Hepatocyte (in vitro differentiated cells): ENCODE measurements around the gene SLC1A2. TPM values are rescaled to one million over a fixed set of nuclear protein-coding genes. Genes with fewer than 3 reads are reported as not detected.

Source experiments
- DNase-seq: peaks from one replicate; pipeline ENCODE4 v3.0.0-alpha.2; 2016; ENCODE audit warnings: low spot score
- H2AFZ ChIP-seq: fragments of 200-600 bp; sonication (generic); 2 replicates; pipeline ENCODE4 v1.6.0; 2016; ENCODE audit warnings: antibody characterized with exemption, mild to moderate bottlenecking
- H3K27ac ChIP-seq: fragments of 200-600 bp; sonication (generic); 2 replicates; pipeline ENCODE4 v1.5.1; 2016; ENCODE audit warnings: mild to moderate bottlenecking
- H3K27me3 ChIP-seq: fragments of 200-600 bp; sonication (generic); 2 replicates; pipeline ENCODE4 v1.6.1; 2016
- H3K36me3 ChIP-seq: fragments of 200-600 bp; sonication (generic); replicated peaks from 2 replicates; pipeline ENCODE4 v1.5.1; 2016; ENCODE audit warnings: low read depth; ENCODE audit not compliant: insufficient read depth
- H3K4me1 ChIP-seq: fragments of 200-600 bp; sonication (generic); 2 replicates; pipeline ENCODE4 v1.5.1; 2016; ENCODE audit warnings: mild to moderate bottlenecking, moderate library complexity; ENCODE audit not compliant: insufficient read depth
- H3K4me2 ChIP-seq: fragments of 200-600 bp; sonication (generic); 2 replicates; pipeline ENCODE4 v1.6.0; 2016
- H3K4me3 ChIP-seq: fragments of 200-600 bp; sonication (generic); 2 replicates; pipeline ENCODE4 v1.5.1; 2016; ENCODE audit warnings: mild to moderate bottlenecking
- H3K79me2 ChIP-seq: fragments of 200-600 bp; sonication (generic); 2 replicates; pipeline ENCODE4 v1.6.0; 2017; ENCODE audit warnings: mild to moderate bottlenecking
- H3K9me2 ChIP-seq: fragments of 200-600 bp; sonication (generic); replicated peaks from 2 replicates; pipeline ENCODE4 v1.6.0; 2017; ENCODE audit warnings: mild to moderate bottlenecking; ENCODE audit not compliant: insufficient read depth
- H3K9me3 ChIP-seq: fragments of 200-600 bp; sonication (generic); 2 replicates; pipeline ENCODE4 v1.5.1; 2016; ENCODE audit warnings: low read depth, mild to moderate bottlenecking
- H4K20me1 ChIP-seq: fragments of 200-600 bp; sonication (generic); 2 replicates; pipeline ENCODE4 v1.6.0; 2016; ENCODE audit warnings: mild to moderate bottlenecking; ENCODE audit not compliant: insufficient read depth, poor library complexity, severe bottlenecking
- CTCF ChIP-seq: fragments of 200-600 bp; sonication (generic); IDR thresholded peaks from 2 replicates; pipeline ENCODE4 v1.5.1; 2016; ENCODE audit warnings: antibody characterized with exemption, mild to moderate bottlenecking; ENCODE audit not compliant: poor library complexity
- EZH2 ChIP-seq: fragments of 200-600 bp; sonication (generic); IDR thresholded peaks from 2 replicates; pipeline ENCODE4 v1.6.1; 2016; ENCODE audit warnings: antibody characterized with exemption, mild to moderate bottlenecking, borderline replicate concordance
- EZH2phosphoT487 ChIP-seq: fragments of 200-600 bp; sonication (generic); IDR thresholded peaks from one replicate; pipeline ENCODE4 v1.6.1; 2018; ENCODE audit warnings: antibody characterized with exemption, mild to moderate bottlenecking, low read depth, moderate library complexity; ENCODE audit not compliant: unreplicated experiment, severe bottlenecking
- WGBS: methylation state at CpG from one replicate; pipeline ENCODE4 v1.1.6; 2016; ENCODE audit warnings: low lambda C conversion rate; ENCODE audit errors: missing lambda C conversion rate; 5-methylcytosine and 5-hydroxymethylcytosine counted together
- polyA plus RNA-seq: library from polyadenylated mRNA; unstranded; fragments of >200 nt; fragmentation: Nextera tagmentation; extraction: Ambion mirVana; gene quantifications from 2 replicates; pipeline ENCODE4 v1.2.1, GENCODE V29; 2016
- total RNA-seq: library from RNA; depleted of rRNA; stranded (reverse); fragments of >200 nt; gene quantifications from 2 replicates; pipeline ENCODE4 v1.2.3, GENCODE V29; 2014

The SLC1A2 gene
- total and polyA plus RNA-seq, 2 experiments from 2014 or later, result 0.59 to 2.9 TPM

DNA sequence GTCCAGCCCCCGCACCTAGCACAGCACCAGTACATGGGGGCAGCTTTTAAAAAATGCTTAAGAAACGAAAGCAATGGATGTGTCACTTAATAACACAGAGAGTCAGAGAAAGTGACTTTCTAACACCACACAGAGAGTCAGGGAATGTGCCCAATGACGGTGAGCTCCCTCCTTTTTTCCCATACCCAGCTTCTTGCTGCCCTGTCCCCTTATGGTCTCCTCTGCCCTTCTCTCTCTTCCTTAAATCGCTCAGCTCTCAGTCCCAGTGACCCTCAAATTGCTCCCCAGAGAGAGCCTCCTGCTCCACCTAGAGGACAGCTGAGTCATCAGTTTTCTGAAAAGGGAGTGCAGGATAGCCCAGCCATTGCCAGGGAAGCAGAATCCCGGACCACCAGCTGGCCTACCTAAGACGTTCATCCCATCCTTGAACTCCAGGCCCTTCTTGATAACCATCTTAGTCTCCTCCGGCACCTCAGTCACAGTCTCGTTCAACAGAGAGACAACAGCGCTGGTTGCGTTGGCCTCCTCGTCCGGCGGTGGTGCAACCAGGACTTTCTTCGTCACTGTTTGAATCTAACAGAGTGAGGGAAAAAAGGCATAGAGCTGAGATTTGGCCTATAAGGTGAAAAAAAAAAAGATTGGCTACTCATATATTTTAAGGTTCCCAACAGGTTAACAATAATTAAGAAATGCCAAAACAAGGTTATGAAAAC lies 113.5 kb downstream of the SLC1A2 start:
- no peaks in the 10 kb centered on the region for H3K36me3 ChIP-seq
- TF ChIP-seq CTCF (peak; percentile 54), EZH2phosphoT487 (no peak)
- no peak overlapping the region for H2AFZ ChIP-seq
- H3K4me3 ChIP-seq, result no peak overlapping the region
- H3K9me2 ChIP-seq, result no peaks in the 10 kb centered on the region
- peaks cover 3% of the 10 kb centered on the region for H3K4me1 ChIP-seq
- H3K4me2 ChIP-seq, result no peak overlapping the region
- no peak overlapping the region for H3K27ac ChIP-seq
- DNase-seq, result peak; percentile 67
- no peaks in the 10 kb centered on the region for H4K20me1 ChIP-seq
- H3K27me3 ChIP-seq, result no peaks in the 10 kb centered on the region
- WGBS, result 71% methylated on average over 14 of the region's 14 CpGs
- H3K79me2 ChIP-seq, result no peaks in the 10 kb centered on the region
- no peaks in the 10 kb centered on the region for H3K9me3 ChIP-seq

- TF ChIP-seq CTCF, result no peak
- TF ChIP-seq EZH2phosphoT487, result no peak
- TF ChIP-seq EZH2, result no peak
- no peak for DNase-seq
- Histone ChIP-seq H3K9me3 (no peaks in the 10 kb centered on the region), H3K79me2 (no peaks in the 10 kb centered on the region), H2AFZ (no peak overlapping the region), H3K4me1 (peaks cover 3% of the 10 kb centered on the region), H3K36me3 (no peaks in the 10 kb centered on the region), H3K27ac (peak overlapping the region; percentile 80), H4K20me1 (no peaks in the 10 kb centered on the region), H3K9me2 (no peaks in the 10 kb centered on the region), H3K4me2 (no peak overlapping the region), H3K27me3 (no peaks in the 10 kb centered on the region), H3K4me3 (no peak overlapping the region)
- WGBS, result 91% methylated on average over 5 of the region's 5 CpGs
Measured at GRCh38 chr11:35304900-35305460, 114.4 kb downstream of the SLC1A2 start.

DNA sequence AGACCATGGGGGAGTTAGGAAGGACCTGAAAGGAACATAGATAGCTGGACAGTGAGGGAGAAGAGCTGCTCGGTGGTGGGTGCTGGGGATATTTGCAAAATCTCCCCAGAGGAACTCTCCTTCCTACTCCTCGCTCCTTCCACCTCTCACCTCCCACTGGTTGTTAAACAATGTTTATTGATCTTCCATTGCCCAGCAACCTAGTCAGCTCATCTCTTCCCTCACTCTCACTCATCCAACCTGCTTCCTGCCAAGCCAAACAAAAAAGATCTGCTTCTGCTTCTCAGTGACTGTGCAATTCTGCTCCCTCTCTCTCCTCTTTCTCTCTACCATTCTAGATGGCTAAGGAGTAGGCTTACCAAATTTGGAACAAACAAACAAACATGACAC lies 115.0 kb downstream of the SLC1A2 start:
- no peak overlapping the region for H2AFZ ChIP-seq
- H3K27me3 ChIP-seq, result no peaks in the 10 kb centered on the region
- no peak overlapping the region for H3K4me2 ChIP-seq
- H3K27ac ChIP-seq, result peak overlapping the region; percentile 80
- DNase-seq, result peak; percentile 13
- H4K20me1 ChIP-seq, result no peaks in the 10 kb centered on the region
- TF ChIP-seq EZH2phosphoT487 (no peak), EZH2 (no peak)
- peaks cover 3% of the 10 kb centered on the region for H3K4me1 ChIP-seq
- H3K9me3 ChIP-seq, result no peaks in the 10 kb centered on the region
- no peaks in the 10 kb centered on the region for H3K36me3 ChIP-seq
- no peaks in the 10 kb centered on the region for H3K9me2 ChIP-seq
- H3K4me3 ChIP-seq, result no peak overlapping the region
- H3K79me2 ChIP-seq, result no peaks in the 10 kb centered on the region
- 71% methylated on average over 2 of the region's 2 CpGs for WGBS

DNA sequence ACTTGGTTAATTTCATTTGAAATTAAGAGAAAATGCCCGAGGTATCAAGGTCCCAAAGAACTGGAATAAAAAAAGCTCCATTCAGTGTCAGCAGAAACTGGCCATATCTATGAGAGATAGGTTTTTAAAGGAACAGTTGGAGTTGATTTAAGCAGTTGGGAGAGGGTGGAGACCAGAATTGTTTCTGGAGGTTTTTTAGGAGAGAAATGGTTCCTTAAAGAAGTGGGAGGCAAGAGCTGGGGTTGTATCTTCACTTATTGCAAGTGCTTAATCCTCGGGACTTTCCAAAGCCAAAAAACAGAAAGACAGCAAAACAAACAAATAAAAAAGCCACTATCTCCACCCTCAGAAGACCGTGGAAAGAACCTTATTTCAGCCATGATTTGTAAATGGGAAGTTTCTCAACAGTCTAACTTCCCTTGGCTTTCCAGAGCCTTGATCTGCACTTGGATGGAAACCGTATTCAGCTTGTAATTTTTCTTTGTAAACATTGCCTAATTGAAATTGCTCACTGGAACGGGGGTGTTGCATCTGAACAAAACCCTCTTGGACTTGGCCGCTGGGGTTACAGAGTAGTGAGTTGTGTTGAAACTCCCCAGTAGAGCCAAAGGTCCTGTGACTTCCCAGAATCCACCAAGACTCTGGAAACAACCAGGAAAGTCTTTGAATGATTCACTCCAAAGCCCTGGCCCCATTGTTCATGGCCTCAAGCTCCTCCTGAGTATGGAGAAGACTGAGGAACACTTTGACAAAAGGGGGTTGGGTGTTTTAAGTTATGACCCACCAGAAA lies 115.6 kb downstream of the SLC1A2 start:
- Histone ChIP-seq H3K4me1 (peaks cover 3% of the 10 kb centered on the region), H3K4me2 (no peak overlapping the region), H3K79me2 (no peaks in the 10 kb centered on the region), H3K27ac (peak overlapping the region; percentile 80), H3K4me3 (no peak overlapping the region), H4K20me1 (no peaks in the 10 kb centered on the region), H3K27me3 (no peaks in the 10 kb centered on the region), H2AFZ (no peak overlapping the region), H3K9me2 (no peaks in the 10 kb centered on the region), H3K9me3 (no peaks in the 10 kb centered on the region), H3K36me3 (no peaks in the 10 kb centered on the region)
- WGBS, result 53% methylated on average over 6 of the region's 6 CpGs
- no peak for TF ChIP-seq EZH2phosphoT487
- TF ChIP-seq CTCF, result no peak
- no peak for TF ChIP-seq EZH2
- DNase-seq, result peak; percentile 71
